ENCODE data around the gene PPCDC. TPM values are rescaled to one million over a fixed set of nuclear protein-coding genes. Genes with fewer than 3 reads are reported as not detected.

PPCDC gene
- total and polyA plus RNA-seq, 2 donors (not counting 1 experiment from before 2014, with no cell fraction given), result 6.3 to 8.0 TPM

- TF ChIP-seq CTCF (conservative IDR thresholded peaks at IDR 0.05 in 1 of 2, IDR thresholded peaks at IDR 0.05 in 1 of 2; ENCODE audit: low read depth in 1 of 2, low read length in 2 of 2) (no peak), EZH2 (IDR thresholded peaks at IDR 0.05; ENCODE audit: low read length, missing control alignments) (no peak)
Observed at GRCh38 chr15:75016431-75016830, 7.0 kb upstream of the PPCDC start.

GRCh38 chr15:75019916-75020315 lies 3.5 kb upstream of the PPCDC start:
- TF ChIP-seq CTCF (conservative IDR thresholded peaks at IDR 0.05 in 1 of 2, IDR thresholded peaks at IDR 0.05 in 1 of 2; ENCODE audit: low read depth in 1 of 2, low read length in 2 of 2), result no peak
- TF ChIP-seq EZH2 (IDR thresholded peaks at IDR 0.05; ENCODE audit: low read length, missing control alignments), result no peak
- Histone ChIP-seq H3K27me3 (ENCODE audit: control insufficient read depth, insufficient read depth, low read length) (no peaks in the 10 kb centered on the region), H3K9me3 (ENCODE audit: control insufficient read depth, insufficient read depth, low read depth, low read length) (no peaks in the 10 kb centered on the region), H3K9ac (ENCODE audit: insufficient read depth, low read length) (no peak overlapping the region), H3K27ac (ENCODE audit: insufficient read depth, low read length) (no peak overlapping the region), H3K36me3 (ENCODE audit: control insufficient read depth, insufficient read depth, low read length) (no peaks in the 10 kb centered on the region), H3K4me3 (replicated peaks in 1 of 4; ENCODE audit: control extremely low read depth in 1 of 4, insufficient read depth in 1 of 4, low read depth in 3 of 4, low read length in 4 of 4) (no peak overlapping the region), H3K79me2 (ENCODE audit: control insufficient read depth, insufficient read depth, low read length) (peaks cover 8% of the 10 kb centered on the region), H2AFZ (ENCODE audit: low read length) (no peak overlapping the region), H3K4me2 (ENCODE audit: extremely low read depth, insufficient read depth, low read length) (no peak overlapping the region), H4K20me1 (ENCODE audit: control insufficient read depth, extremely low read depth, insufficient read depth, low read length) (no peaks in the 10 kb centered on the region), H3K4me1 (ENCODE audit: control insufficient read depth, extremely low read depth, insufficient read depth, low read length) (no peaks in the 10 kb centered on the region)
- no peak for DNase-seq (ENCODE audit: low read depth in 2 of 2)

More at GRCh38 chr15:75016431-75016830, 7.0 kb upstream of the PPCDC start:
- no peaks in the 10 kb centered on the region for H4K20me1 ChIP-seq (ENCODE audit: control insufficient read depth, extremely low read depth, insufficient read depth, low read length)
- no peak for DNase-seq (ENCODE audit: low read depth in 2 of 2)
- no peak overlapping the region for H2AFZ ChIP-seq (ENCODE audit: low read length)
- no peaks in the 10 kb centered on the region for H3K79me2 ChIP-seq (ENCODE audit: control insufficient read depth, insufficient read depth, low read length)
- no peaks in the 10 kb centered on the region for H3K9me3 ChIP-seq (ENCODE audit: control insufficient read depth, insufficient read depth, low read depth, low read length)
- H3K4me2 ChIP-seq (ENCODE audit: extremely low read depth, insufficient read depth, low read length), result no peak overlapping the region
- no peaks in the 10 kb centered on the region for H3K36me3 ChIP-seq (ENCODE audit: control insufficient read depth, insufficient read depth, low read length)
- H3K9ac ChIP-seq (ENCODE audit: insufficient read depth, low read length), result no peak overlapping the region
- H3K27ac ChIP-seq (ENCODE audit: insufficient read depth, low read length), result no peak overlapping the region
- no peak overlapping the region for H3K4me3 ChIP-seq (replicated peaks in 1 of 4; ENCODE audit: control extremely low read depth in 1 of 4, insufficient read depth in 1 of 4, low read depth in 3 of 4, low read length in 4 of 4)
- H3K4me1 ChIP-seq (ENCODE audit: control insufficient read depth, extremely low read depth, insufficient read depth, low read length), result no peaks in the 10 kb centered on the region
- H3K27me3 ChIP-seq (ENCODE audit: control insufficient read depth, insufficient read depth, low read length), result peaks cover 8% of the 10 kb centered on the region

GRCh38 chr15:75021341-75021740 lies 2.0 kb upstream of the PPCDC start:
- H3K4me3 ChIP-seq (replicated peaks in 1 of 4; ENCODE audit: control extremely low read depth in 1 of 4, insufficient read depth in 1 of 4, low read depth in 3 of 4, low read length in 4 of 4), result no peak overlapping the region
- H3K36me3 ChIP-seq (ENCODE audit: control insufficient read depth, insufficient read depth, low read length), result no peaks in the 10 kb centered on the region
- no peaks in the 10 kb centered on the region for H3K27me3 ChIP-seq (ENCODE audit: control insufficient read depth, insufficient read depth, low read length)
- no peaks in the 10 kb centered on the region for H3K4me1 ChIP-seq (ENCODE audit: control insufficient read depth, extremely low read depth, insufficient read depth, low read length)
- DNase-seq (ENCODE audit: low read depth in 2 of 2), result no peak
- no peak for TF ChIP-seq EZH2 (IDR thresholded peaks at IDR 0.05; ENCODE audit: low read length, missing control alignments)
- TF ChIP-seq CTCF (conservative IDR thresholded peaks at IDR 0.05 in 1 of 2, IDR thresholded peaks at IDR 0.05 in 1 of 2; ENCODE audit: low read depth in 1 of 2, low read length in 2 of 2), result no peak
- no peak overlapping the region for H3K4me2 ChIP-seq (ENCODE audit: extremely low read depth, insufficient read depth, low read length)
- no peak overlapping the region for H2AFZ ChIP-seq (ENCODE audit: low read length)
- H3K9me3 ChIP-seq (ENCODE audit: control insufficient read depth, insufficient read depth, low read depth, low read length), result no peaks in the 10 kb centered on the region
- peaks cover 8% of the 10 kb centered on the region for H3K79me2 ChIP-seq (ENCODE audit: control insufficient read depth, insufficient read depth, low read length)
- no peaks in the 10 kb centered on the region for H4K20me1 ChIP-seq (ENCODE audit: control insufficient read depth, extremely low read depth, insufficient read depth, low read length)
- no peak overlapping the region for H3K9ac ChIP-seq (ENCODE audit: insufficient read depth, low read length)
- H3K27ac ChIP-seq (ENCODE audit: insufficient read depth, low read length), result no peak overlapping the region

Measured in fibroblast of lung (primary cell).